Stimulated activated naive CD8-positive, alpha-beta T cell treated with anti-CD3 and anti-CD28 coated beads, Interleukin-15, Interleukin-2, amounts not matched to agents 100 U/mL and 50 U/mL, for 24 hours (primary cell): ENCODE measurements around the gene EN1.

ENCODE experiments used
- ATAC-seq: fragments of 150-1000 bp; cut with Tn5 transposase; one replicate; pipeline ENCODE4 v1.10.0; 2021
- DNase-seq: peaks from one replicate; pipeline ENCODE4 v3.0.0; 2021

The EN1 gene

GRCh38 chr2:118855451-118856279 is 8.2 kb upstream of the EN1 start:
- ATAC-seq (peak; percentile 82), DNase-seq (peak; percentile 89)

- ATAC-seq (no peak), DNase-seq (no peak)
Measured at GRCh38 chr2:118854507-118855345, 7.3 kb upstream of the EN1 start.

DNA sequence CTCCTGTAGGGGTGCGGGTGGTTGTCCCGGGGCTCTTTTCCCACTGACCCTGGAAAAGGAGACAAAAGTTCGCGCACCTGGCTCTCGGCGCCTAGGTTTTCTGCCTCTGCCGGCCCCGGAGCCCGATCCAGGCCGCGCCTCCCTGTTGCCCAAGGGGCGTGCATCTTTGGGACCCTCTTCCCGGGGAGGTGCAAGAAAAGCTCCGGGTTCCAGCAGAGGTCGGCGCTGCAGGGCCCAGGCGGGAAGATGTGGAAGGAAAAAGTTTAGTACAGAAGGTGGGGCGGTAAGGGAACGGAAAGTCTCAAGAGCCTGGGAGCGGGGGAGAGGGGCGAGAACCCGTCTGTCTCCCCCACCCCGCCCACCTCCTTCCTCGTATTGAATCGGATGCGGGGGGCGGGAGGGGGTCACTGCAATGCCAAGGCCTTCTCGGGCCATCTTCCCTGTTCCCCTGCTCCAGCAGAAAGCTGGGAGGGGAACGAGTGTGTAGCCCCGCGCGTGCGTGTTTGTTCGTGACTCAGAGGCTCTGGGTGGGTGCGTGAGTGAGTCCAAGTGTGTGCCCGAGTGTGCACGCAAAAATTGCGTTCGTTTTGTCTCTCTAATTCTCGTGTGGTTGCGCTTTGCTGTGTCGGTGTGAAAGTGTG is 6.3 kb upstream of the EN1 start:
- DNase-seq (no peak), ATAC-seq (no peak)

DNA sequence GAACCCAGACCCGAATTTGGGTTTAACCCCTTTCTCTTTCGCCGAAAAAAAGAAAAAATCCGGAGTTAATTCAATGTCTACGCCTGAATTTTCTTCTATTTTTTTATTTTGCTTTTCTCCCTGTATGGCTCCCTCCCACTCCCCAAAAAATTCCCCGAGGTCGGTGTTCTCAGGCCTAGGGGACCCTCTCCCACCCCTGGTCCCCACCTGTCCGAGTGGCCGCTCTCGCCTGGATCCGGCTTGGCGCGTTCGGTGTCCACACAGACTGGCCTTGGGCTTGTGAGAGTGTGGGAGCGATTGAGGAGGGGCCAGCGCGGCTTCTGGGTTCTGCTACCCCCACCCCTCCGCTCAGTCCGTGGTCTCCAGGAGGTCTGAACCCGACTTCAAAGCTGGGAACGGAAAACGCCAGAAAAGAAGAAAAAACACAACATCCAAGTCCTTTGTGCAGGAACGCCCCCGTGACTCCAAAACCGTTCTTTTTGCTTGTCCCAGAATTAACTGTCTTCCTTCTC is 5.7 kb upstream of the EN1 start:
- no peak for ATAC-seq

GRCh38 chr2:118852605-118853128 is 5.2 kb upstream of the EN1 start:
- no peak for ATAC-seq

More for the DNA sequence above, 5.7 kb upstream of the EN1 start:
- no peak for DNase-seq

GRCh38 chr2:118851650-118852049 is 4.2 kb upstream of the EN1 start:
- DNase-seq (no peak), ATAC-seq (no peak)

More at GRCh38 chr2:118852605-118853128, 5.2 kb upstream of the EN1 start:
- no peak for DNase-seq

GRCh38 chr2:118850901-118851415 is 3.5 kb upstream of the EN1 start:
- no peak for DNase-seq
- no peak for ATAC-seq

GRCh38 chr2:118850168-118850900 is 2.9 kb upstream of the EN1 start:
- DNase-seq = no peak
- ATAC-seq = no peak

- DNase-seq = no peak
- no peak for ATAC-seq
Measured at GRCh38 chr2:118849226-118850167, 2.0 kb upstream of the EN1 start.

GRCh38 chr2:118848381-118849225 is 1.2 kb upstream of the EN1 start:
- no peak for DNase-seq

GRCh38 chr2:118847762-118848172 is 319 bp upstream of the EN1 start:
- no peak for ATAC-seq
- no peak for DNase-seq

More at GRCh38 chr2:118848381-118849225, 1.2 kb upstream of the EN1 start:
- no peak for ATAC-seq

DNA sequence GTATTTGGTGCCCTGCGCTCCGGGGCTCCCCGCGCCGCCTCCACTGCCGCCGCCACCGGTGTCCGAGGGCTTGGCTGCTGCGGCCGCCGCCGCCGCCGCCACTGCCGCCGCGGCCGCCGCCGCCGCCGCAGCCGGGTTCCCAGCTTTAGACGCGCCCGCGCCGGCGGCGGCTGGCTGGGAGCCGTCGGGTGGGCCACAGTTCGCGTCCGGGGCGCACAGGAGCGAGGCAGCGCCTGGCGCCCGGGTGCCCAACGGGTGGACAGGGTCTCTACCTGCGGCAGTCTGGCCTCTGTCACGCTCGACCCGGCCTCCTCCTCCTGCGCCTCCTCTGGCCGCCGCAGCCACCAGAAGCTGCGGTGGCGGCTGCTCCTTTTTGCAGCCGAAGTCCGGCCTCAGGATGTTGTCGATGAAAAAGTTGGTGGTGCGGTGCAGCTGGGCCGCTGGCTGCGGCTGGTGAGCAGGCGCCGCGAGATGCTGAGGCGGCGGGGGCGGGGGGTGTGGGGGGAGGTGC is 951 bp downstream of the EN1 start:
- no peak for ATAC-seq
- DNase-seq = no peak

- ATAC-seq (no peak), DNase-seq (no peak)
Measured at GRCh38 chr2:118845522-118846441, 1.7 kb downstream of the EN1 start.

- DNase-seq (no peak), ATAC-seq (no peak)
Measured at GRCh38 chr2:118845005-118845521, 2.4 kb downstream of the EN1 start.

GRCh38 chr2:118844261-118845004 is 3.0 kb downstream of the EN1 start:
- ATAC-seq (no peak), DNase-seq (no peak)

- no peak for ATAC-seq
- DNase-seq = no peak
Measured at GRCh38 chr2:118843483-118844132, 3.8 kb downstream of the EN1 start.
